GM12873 (cell line): Measurements from ENCODE around the gene BTBD9.

Experiments used
- CTCF ChIP-seq: IDR thresholded peaks from 2 replicates; pipeline ENCODE4 v1.5.1; 2012; ENCODE audit warnings: low read depth, mild to moderate bottlenecking, moderate library complexity, low read length, control low read depth; ENCODE audit not compliant: insufficient read depth; ENCODE audit errors: missing control alignments

BTBD9 gene

GRCh38 chr6:38527371-38527770 is 112.4 kb downstream of the BTBD9 start:
- no peak for TF ChIP-seq CTCF

GRCh38 chr6:38525888-38526287 is 113.8 kb downstream of the BTBD9 start:
- no peak for TF ChIP-seq CTCF

GRCh38 chr6:38524436-38525145 is 115.1 kb downstream of the BTBD9 start:
- no peak for TF ChIP-seq CTCF

- no peak for TF ChIP-seq CTCF
Observed at GRCh38 chr6:38522322-38522721, 117.4 kb downstream of the BTBD9 start.

GRCh38 chr6:38518511-38519304 is 121.0 kb downstream of the BTBD9 start:
- TF ChIP-seq CTCF = no peak

- no peak for TF ChIP-seq CTCF
Observed at GRCh38 chr6:38517005-38517404, 122.7 kb downstream of the BTBD9 start.

- no peak for TF ChIP-seq CTCF
Observed at GRCh38 chr6:38514399-38514798, 125.3 kb downstream of the BTBD9 start.
